HG02610 (cell line): ENCODE measurements around the gene ZBTB21.
"Not testable (repeated sequence)": the region's sequence is repeated elsewhere in the genome, so short reads cannot be mapped to it uniquely, and the experiment has no call there.

Experiments used
- ATAC-seq: cut with Tn5 transposase; IDR thresholded peaks from one replicate; pipeline ENCODE4 v1.9.1; 2021; ENCODE audit warnings: mild to moderate bottlenecking, moderate library complexity; ENCODE audit not compliant: unreplicated experiment

ZBTB21 gene

GRCh38 chr21:41995577-41995976 is 14.6 kb downstream of the ZBTB21 start:
- no peak for ATAC-seq

GRCh38 chr21:41994613-41995012 is 15.5 kb downstream of the ZBTB21 start:
- ATAC-seq, result not testable (repeated sequence)

GRCh38 chr21:41993744-41994143 is 16.4 kb downstream of the ZBTB21 start:
- no peak for ATAC-seq

- no peak for ATAC-seq
Observed at GRCh38 chr21:41992576-41992975, 17.6 kb downstream of the ZBTB21 start.

- no peak for ATAC-seq
Observed at GRCh38 chr21:41991659-41992058, 18.5 kb downstream of the ZBTB21 start.

GRCh38 chr21:41989698-41990097 is 20.5 kb downstream of the ZBTB21 start:
- no peak for ATAC-seq

- no peak for ATAC-seq
Observed at GRCh38 chr21:41987310-41987709, 22.9 kb downstream of the ZBTB21 start.

- ATAC-seq, result no peak
Observed at GRCh38 chr21:41985662-41986416, 24.3 kb downstream of the ZBTB21 start.

- ATAC-seq, result no peak
Observed at GRCh38 chr21:41983229-41983628, 26.9 kb downstream of the ZBTB21 start.

GRCh38 chr21:41980561-41980960 is 29.6 kb downstream of the ZBTB21 start:
- no peak for ATAC-seq

- ATAC-seq, result no peak
Observed at GRCh38 chr21:41979751-41980369, 30.3 kb downstream of the ZBTB21 start.

- ATAC-seq, result no peak
Observed at GRCh38 chr21:41979335-41979734, 30.8 kb downstream of the ZBTB21 start.

GRCh38 chr21:41977034-41977950 is 32.9 kb downstream of the ZBTB21 start:
- no peak for ATAC-seq

- no peak for ATAC-seq
Observed at GRCh38 chr21:41976611-41977010, 33.5 kb downstream of the ZBTB21 start.

- no peak for ATAC-seq
Observed at GRCh38 chr21:41975391-41976272, 34.5 kb downstream of the ZBTB21 start.

GRCh38 chr21:41974752-41975053 is 35.5 kb downstream of the ZBTB21 start:
- no peak for ATAC-seq

GRCh38 chr21:41973861-41974751 is 36.1 kb downstream of the ZBTB21 start:
- ATAC-seq, result no peak

- ATAC-seq, result no peak
Observed at GRCh38 chr21:41973427-41973831, 36.7 kb downstream of the ZBTB21 start.

- ATAC-seq, result no peak
Observed at GRCh38 chr21:41972511-41973205, 37.5 kb downstream of the ZBTB21 start.
